ENCODE measurements around the gene IQUB. TPM values are rescaled to one million over a fixed set of nuclear protein-coding genes. Genes with fewer than 3 reads are reported as not detected.

The IQUB gene
- polyA plus RNA-seq, 1 experiment = 0.02 TPM

- H3K36me3 ChIP-seq (ENCODE audit: control insufficient read depth, insufficient read depth, low read length) = no peaks in the 10 kb centered on the region
- no peaks in the 10 kb centered on the region for H3K27me3 ChIP-seq (ENCODE audit: control insufficient read depth, insufficient read depth, low read length)
- TF ChIP-seq CTCF (IDR thresholded peaks at IDR 0.05; ENCODE audit: insufficient read depth, low read depth, low read length) = no peak
- no peak overlapping the region for H3K4me3 ChIP-seq (ENCODE audit: low read depth, low read length)
- CTCF ChIA-PET = no interaction called here
- POLR2A ChIA-PET = no interaction called here
- no peak for DNase-seq (ENCODE audit: low read depth)
These were observed 61.5 kb downstream of the IQUB start for GRCh38 chr7:123472750-123473445.

GRCh38 chr7:123472327-123472726, 62.1 kb downstream of the IQUB start:
- CTCF ChIA-PET = no interaction called here
- no peak for DNase-seq (ENCODE audit: low read depth)
- no peak for TF ChIP-seq CTCF (IDR thresholded peaks at IDR 0.05; ENCODE audit: insufficient read depth, low read depth, low read length)
- H3K36me3 ChIP-seq (ENCODE audit: control insufficient read depth, insufficient read depth, low read length) = no peaks in the 10 kb centered on the region
- POLR2A ChIA-PET = no interaction called here
- no peak overlapping the region for H3K4me3 ChIP-seq (ENCODE audit: low read depth, low read length)
- H3K27me3 ChIP-seq (ENCODE audit: control insufficient read depth, insufficient read depth, low read length) = no peaks in the 10 kb centered on the region

GRCh38 chr7:123468303-123468702, 66.1 kb downstream of the IQUB start:
- ChIA-PET CTCF (interaction anchor here (1.0 kb wide), 1 partner anchor 25 kb away, joined by 3 read pairs; no protein-coding TSS in a partner anchor), POLR2A (no interaction called here)
- Histone ChIP-seq H3K4me3 (ENCODE audit: low read depth, low read length) (no peak overlapping the region), H3K27me3 (ENCODE audit: control insufficient read depth, insufficient read depth, low read length) (no peaks in the 10 kb centered on the region), H3K36me3 (ENCODE audit: control insufficient read depth, insufficient read depth, low read length) (no peaks in the 10 kb centered on the region)
- no peak for TF ChIP-seq CTCF (IDR thresholded peaks at IDR 0.05; ENCODE audit: insufficient read depth, low read depth, low read length)
- no peak for DNase-seq (ENCODE audit: low read depth)

- no peak for TF ChIP-seq CTCF (IDR thresholded peaks at IDR 0.05; ENCODE audit: insufficient read depth, low read depth, low read length)
- DNase-seq (ENCODE audit: low read depth) = no peak
- Histone ChIP-seq H3K4me3 (ENCODE audit: low read depth, low read length) (no peak overlapping the region), H3K27me3 (ENCODE audit: control insufficient read depth, insufficient read depth, low read length) (no peaks in the 10 kb centered on the region), H3K36me3 (ENCODE audit: control insufficient read depth, insufficient read depth, low read length) (no peaks in the 10 kb centered on the region)
- ChIA-PET POLR2A (no interaction called here), CTCF (no interaction called here)
These were observed 70.5 kb downstream of the IQUB start for GRCh38 chr7:123463890-123464289.

- TF ChIP-seq CTCF (IDR thresholded peaks at IDR 0.05; ENCODE audit: insufficient read depth, low read depth, low read length) = no peak
- POLR2A ChIA-PET = no interaction called here
- CTCF ChIA-PET = no interaction called here
These were observed 73.8 kb downstream of the IQUB start for GRCh38 chr7:123460616-123461015.

More at GRCh38 chr7:123460616-123461015, 73.8 kb downstream of the IQUB start:
- Histone ChIP-seq H3K36me3 (ENCODE audit: control insufficient read depth, insufficient read depth, low read length) (no peaks in the 10 kb centered on the region), H3K4me3 (ENCODE audit: low read depth, low read length) (no peak overlapping the region), H3K27me3 (ENCODE audit: control insufficient read depth, insufficient read depth, low read length) (no peaks in the 10 kb centered on the region)
- DNase-seq (ENCODE audit: low read depth) = no peak

Data from BJ (cell line).